Anterior cingulate cortex (tissue), 58 donors: Measurements from ENCODE around the gene PLCB1.
"Not testable (repeated sequence)": the region's sequence is repeated elsewhere in the genome, so short reads cannot be mapped to it uniquely, and the experiment has no call there.

Source experiments
- DNase-seq, 58 donors: peaks; one replicate each; lab custom pipeline; 2025; lab: John Stamatoyannopoulos, UW

Gene PLCB1

GRCh38 chr20:8627340-8628004 lies 495.4 kb downstream of the PLCB1 start:
- no peak for DNase-seq

GRCh38 chr20:8631271-8631670 lies 499.2 kb downstream of the PLCB1 start:
- DNase-seq: no peak

GRCh38 chr20:8633366-8633765 lies 501.3 kb downstream of the PLCB1 start:
- DNase-seq: no peak

GRCh38 chr20:8635048-8635572 lies 503.0 kb downstream of the PLCB1 start:
- no peak for DNase-seq

GRCh38 chr20:8635837-8636236 lies 503.8 kb downstream of the PLCB1 start:
- DNase-seq: no peak

GRCh38 chr20:8639112-8639778 lies 507.2 kb downstream of the PLCB1 start:
- no peak for DNase-seq

- DNase-seq: no peak
These were observed 508.4 kb downstream of the PLCB1 start for GRCh38 chr20:8640461-8640860.

- no peak for DNase-seq
These were observed 510.2 kb downstream of the PLCB1 start for GRCh38 chr20:8642247-8642646.

GRCh38 chr20:8644468-8644867 lies 512.4 kb downstream of the PLCB1 start:
- not testable (repeated sequence) for DNase-seq

- no peak for DNase-seq
These were observed 513.3 kb downstream of the PLCB1 start for GRCh38 chr20:8645326-8645725.

- DNase-seq: no peak
These were observed 514.0 kb downstream of the PLCB1 start for GRCh38 chr20:8646033-8646441.

GRCh38 chr20:8646716-8647115 lies 514.6 kb downstream of the PLCB1 start:
- DNase-seq: no peak

- peak in 10 of 58 donors; percentile 1 to 33 (median 2) for DNase-seq
These were observed 515.9 kb downstream of the PLCB1 start for GRCh38 chr20:8647961-8648441.

- no peak for DNase-seq
These were observed 516.4 kb downstream of the PLCB1 start for GRCh38 chr20:8648466-8648865.

- no peak for DNase-seq
These were observed 520.3 kb downstream of the PLCB1 start for GRCh38 chr20:8652396-8652795.

- DNase-seq: no peak
These were observed 522.4 kb downstream of the PLCB1 start for GRCh38 chr20:8654486-8654885.

- DNase-seq: no peak
These were observed 524.3 kb downstream of the PLCB1 start for GRCh38 chr20:8656335-8656734.

GRCh38 chr20:8657664-8658063 lies 525.6 kb downstream of the PLCB1 start:
- DNase-seq: no peak

- no peak for DNase-seq
These were observed 526.0 kb downstream of the PLCB1 start for GRCh38 chr20:8658103-8658502.

- DNase-seq: no peak
These were observed 529.3 kb downstream of the PLCB1 start for GRCh38 chr20:8661229-8661952.

GRCh38 chr20:8662433-8662954 lies 530.4 kb downstream of the PLCB1 start:
- DNase-seq: no peak
